Fibroblast of lung (primary cell): ENCODE data around the gene SLC1A7.

ENCODE experiments used
- EZH2 ChIP-seq: IDR thresholded peaks from 2 replicates; pipeline ENCODE4 v1.5.1; 2012; ENCODE audit warnings: low read length, control low read depth, mild to moderate bottlenecking; ENCODE audit errors: missing control alignments
- TF ChIP-seq, protein P1 (sequence below), 2 donors: IDR thresholded peaks in 1 of 2; conservative IDR thresholded peaks in 1 of 2; 1 replicate in 1 of 2; 2 replicates in 1 of 2; pipeline ENCODE4 v1.5.1; 2011 to 2012; ENCODE audit warnings: low read length in 2 of 2, control low read depth in 1 of 2, inconsistent platforms in 1 of 2, low read depth in 1 of 2, mild to moderate bottlenecking in 1 of 2

- TF ChIP-seq, protein P1, sequence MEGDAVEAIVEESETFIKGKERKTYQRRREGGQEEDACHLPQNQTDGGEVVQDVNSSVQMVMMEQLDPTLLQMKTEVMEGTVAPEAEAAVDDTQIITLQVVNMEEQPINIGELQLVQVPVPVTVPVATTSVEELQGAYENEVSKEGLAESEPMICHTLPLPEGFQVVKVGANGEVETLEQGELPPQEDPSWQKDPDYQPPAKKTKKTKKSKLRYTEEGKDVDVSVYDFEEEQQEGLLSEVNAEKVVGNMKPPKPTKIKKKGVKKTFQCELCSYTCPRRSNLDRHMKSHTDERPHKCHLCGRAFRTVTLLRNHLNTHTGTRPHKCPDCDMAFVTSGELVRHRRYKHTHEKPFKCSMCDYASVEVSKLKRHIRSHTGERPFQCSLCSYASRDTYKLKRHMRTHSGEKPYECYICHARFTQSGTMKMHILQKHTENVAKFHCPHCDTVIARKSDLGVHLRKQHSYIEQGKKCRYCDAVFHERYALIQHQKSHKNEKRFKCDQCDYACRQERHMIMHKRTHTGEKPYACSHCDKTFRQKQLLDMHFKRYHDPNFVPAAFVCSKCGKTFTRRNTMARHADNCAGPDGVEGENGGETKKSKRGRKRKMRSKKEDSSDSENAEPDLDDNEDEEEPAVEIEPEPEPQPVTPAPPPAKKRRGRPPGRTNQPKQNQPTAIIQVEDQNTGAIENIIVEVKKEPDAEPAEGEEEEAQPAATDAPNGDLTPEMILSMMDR (conservative IDR thresholded peaks at IDR 0.05 in 1 of 2, IDR thresholded peaks at IDR 0.05 in 1 of 2; ENCODE audit: low read depth in 1 of 2, low read length in 2 of 2) = no peak
- TF ChIP-seq EZH2 = no peak
Measured at GRCh38 chr1:53138991-53139884, 3.2 kb downstream of the SLC1A7 start.
